Spleen (tissue), 7 donors: ENCODE data around the gene LRRTM1.

Experiments
- POLR2A ChIP-seq, 3 donors: fragments of 450-650 bp; IDR thresholded peaks; one replicate each; pipeline ENCODE4 v1.5.1; 2017; ENCODE audit warnings: antibody characterized with exemption in 3 of 3, mild to moderate bottlenecking in 1 of 3
- POLR2AphosphoS5 ChIP-seq, 3 donors: sonication (generic); formaldehyde crosslinking; IDR thresholded peaks; one replicate each; pipeline ENCODE4 v1.5.1; 2017; ENCODE audit warnings: antibody characterized with exemption in 3 of 3
- TF ChIP-seq, protein P1 (sequence below), 11 experiments: fragments of 200-600 bp in 7 of 11; fragments of 450-650 bp in 4 of 11; sonication (generic) in 4 of 11; IDR thresholded peaks in 8 of 11; conservative IDR thresholded peaks in 3 of 11; 1 replicate in 7 of 11; 2 replicates in 4 of 11; pipeline versions ENCODE4 v1.4.0 to v1.8.0; 2016 to 2021; ENCODE audit warnings: antibody characterized with exemption in 11 of 11, inconsistent platforms in 4 of 11, mild to moderate bottlenecking in 1 of 11
- donor health status: DM: no; HTN: no; CAD: no; lungs with moderate emphysema.
- donor health status: DM: no; HTN: no; CAD: no.
- donor health status: DM: no; HTN: no; CAD: no.

DNA sequence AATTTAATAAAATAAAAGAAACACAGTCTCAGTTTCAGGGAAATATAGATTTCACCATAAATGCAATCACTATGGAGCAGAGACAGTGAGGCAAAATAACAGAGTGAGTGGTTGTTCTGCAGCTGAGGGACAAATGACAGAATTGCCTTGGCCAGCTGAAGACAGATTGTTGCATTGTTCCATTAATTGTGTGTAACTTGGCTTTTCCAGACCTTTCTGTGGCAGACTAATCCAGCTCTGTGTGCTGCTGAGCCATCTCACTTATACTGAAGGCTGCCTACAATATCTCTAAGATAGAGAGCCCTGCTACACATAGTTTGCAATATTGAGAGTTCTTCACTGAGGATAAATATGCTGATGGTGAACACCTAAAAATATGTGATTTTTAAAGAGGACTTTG, 11.5 kb downstream of the LRRTM1 start:
- no peak for TF ChIP-seq POLR2A (IDR thresholded peaks at IDR 0.05)
- TF ChIP-seq, protein P1, sequence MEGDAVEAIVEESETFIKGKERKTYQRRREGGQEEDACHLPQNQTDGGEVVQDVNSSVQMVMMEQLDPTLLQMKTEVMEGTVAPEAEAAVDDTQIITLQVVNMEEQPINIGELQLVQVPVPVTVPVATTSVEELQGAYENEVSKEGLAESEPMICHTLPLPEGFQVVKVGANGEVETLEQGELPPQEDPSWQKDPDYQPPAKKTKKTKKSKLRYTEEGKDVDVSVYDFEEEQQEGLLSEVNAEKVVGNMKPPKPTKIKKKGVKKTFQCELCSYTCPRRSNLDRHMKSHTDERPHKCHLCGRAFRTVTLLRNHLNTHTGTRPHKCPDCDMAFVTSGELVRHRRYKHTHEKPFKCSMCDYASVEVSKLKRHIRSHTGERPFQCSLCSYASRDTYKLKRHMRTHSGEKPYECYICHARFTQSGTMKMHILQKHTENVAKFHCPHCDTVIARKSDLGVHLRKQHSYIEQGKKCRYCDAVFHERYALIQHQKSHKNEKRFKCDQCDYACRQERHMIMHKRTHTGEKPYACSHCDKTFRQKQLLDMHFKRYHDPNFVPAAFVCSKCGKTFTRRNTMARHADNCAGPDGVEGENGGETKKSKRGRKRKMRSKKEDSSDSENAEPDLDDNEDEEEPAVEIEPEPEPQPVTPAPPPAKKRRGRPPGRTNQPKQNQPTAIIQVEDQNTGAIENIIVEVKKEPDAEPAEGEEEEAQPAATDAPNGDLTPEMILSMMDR (IDR thresholded peaks at IDR 0.05 in 8 of 11, conservative IDR thresholded peaks at IDR 0.05 in 3 of 11): no peak
- no peak for TF ChIP-seq POLR2AphosphoS5 (IDR thresholded peaks at IDR 0.05)
